Panc1 (cell line): ENCODE measurements around the gene CHMP1B. TPM values are rescaled to one million over a fixed set of nuclear protein-coding genes. Genes with fewer than 3 reads are reported as not detected.

Experiments
- ATAC-seq: fragments of 200-7000 bp; cut with Tn5 transposase; 2 replicates; pipeline ENCODE4 v1.9.1; 2020; ENCODE audit warnings: mild to moderate bottlenecking, moderate library complexity
- BruUV-seq: library from RNA; stranded (reverse); fragments of 400-500 nt; replicated peaks from 2 replicates; lab custom pipeline; 2021; lab: Mats Ljungman, UMichigan
- CTCF ChIA-PET: fragments of 300-600 bp; sonication (Branson Sonifier 250); formaldehyde crosslinking; loops from one replicate; lab custom pipeline; 2022; ENCODE audit warnings: antibody characterized with exemption; lab: Charles Lee
- POLR2A ChIA-PET: fragments of 300-600 bp; sonication (Branson Sonifier 250); formaldehyde crosslinking; loops from one replicate; lab custom pipeline; 2022; ENCODE audit warnings: antibody characterized with exemption; lab: Charles Lee
- DNase-seq: peaks from one replicate; pipeline ENCODE4 v3.0.0-alpha.2; 2010; ENCODE audit warnings: low read depth, low spot score
- H3K27ac ChIP-seq: 2 replicates; pipeline ENCODE4 v1.5.1; 2011; ENCODE audit warnings: mild to moderate bottlenecking, low read length, inconsistent platforms
- H3K27me3 ChIP-seq: fragments of 200-500 bp; sonication (Bioruptor generic); 2 replicates; pipeline ENCODE4 v1.6.0; 2014; ENCODE audit warnings: low read length, inconsistent platforms; ENCODE audit not compliant: control insufficient read depth, insufficient read depth
- H3K36me3 ChIP-seq: fragments of 200-500 bp; sonication (Bioruptor generic); 2 replicates; pipeline ENCODE4 v1.5.1; 2014; ENCODE audit warnings: inconsistent platforms, mild to moderate bottlenecking, low read length, moderate library complexity; ENCODE audit not compliant: control insufficient read depth, insufficient read depth
- H3K4me1 ChIP-seq: 2 replicates; pipeline ENCODE4 v1.5.1; 2011; ENCODE audit warnings: inconsistent platforms, mild to moderate bottlenecking, low read length, moderate library complexity; ENCODE audit not compliant: control insufficient read depth, insufficient read depth
- H3K4me3 ChIP-seq, 2 experiments: 2 replicates each; pipeline ENCODE4 v1.5.1; 2011 to 2012; ENCODE audit warnings: low read depth in 2 of 2, low read length in 2 of 2, mild to moderate bottlenecking in 2 of 2, inconsistent platforms in 1 of 2, moderate library complexity in 1 of 2
- H3K9me3 ChIP-seq: fragments of 200-500 bp; sonication (Bioruptor generic); 2 replicates; pipeline ENCODE4 v1.5.1; 2014; ENCODE audit warnings: low read depth, mild to moderate bottlenecking, inconsistent platforms, low read length, moderate library complexity; ENCODE audit not compliant: control insufficient read depth, insufficient read depth
- POLR2AphosphoS5 ChIP-seq: IDR thresholded peaks from 2 replicates; pipeline ENCODE4 v1.6.1; 2012; ENCODE audit warnings: mild to moderate bottlenecking, low read depth, low read length, moderate library complexity
- REST ChIP-seq, 2 experiments: IDR thresholded peaks; 2 replicates each; pipeline ENCODE4 v1.6.1; 2011 to 2012; ENCODE audit warnings: low read depth in 2 of 2, control low read depth in 1 of 2, low read length in 1 of 2, mild to moderate bottlenecking in 1 of 2, moderate library complexity in 1 of 2; ENCODE audit not compliant: insufficient read depth in 1 of 2
- SIN3A ChIP-seq: IDR thresholded peaks from 2 replicates; pipeline ENCODE4 v1.6.1; 2012; ENCODE audit warnings: low read depth, mild to moderate bottlenecking, low read length, moderate library complexity, borderline replicate concordance; ENCODE audit not compliant: insufficient read depth
- TCF7L2 ChIP-seq: IDR thresholded peaks from 2 replicates; pipeline ENCODE4 v1.6.1; 2011; ENCODE audit warnings: mild to moderate bottlenecking, low read depth, low read length, inconsistent platforms
- in situ Hi-C: cut with HindIII; loops from 2 replicates; pipeline ENCODE4 v1.10.0; 2016; ENCODE audit warnings: low sequenced_read_pairs, low pct_unique_long_range_greater_than_20kb
- intact Hi-C: fragments of 100-400 bp; cut with micrococcal nuclease; formaldehyde crosslinking; loops from one replicate; pipeline ENCODE4 v1.10.0; 2022; ENCODE audit not compliant: unreplicated experiment
- total RNA-seq: library from RNA; stranded (reverse); gene quantifications from one replicate; pipeline ENCODE4 v1.2.1, GENCODE V29; 2021; ENCODE audit not compliant: unreplicated experiment
- TF ChIP-seq, protein P1 (sequence below): fragments of 450-650 bp; IDR thresholded peaks from 2 replicates; pipeline ENCODE4 v1.5.1; 2017; ENCODE audit warnings: mild to moderate bottlenecking

Gene CHMP1B
- total RNA-seq, 1 experiment from 2014 or later: 17.1 TPM

- H3K4me3 ChIP-seq: no peak overlapping the region
- in situ Hi-C loops (no loop called here), intact Hi-C loops (no loop called here)
- H3K27me3 ChIP-seq: no peaks in the 10 kb centered on the region
- ChIA-PET POLR2A (no interaction called here), CTCF (no interaction called here)
- H3K4me1 ChIP-seq: no peaks in the 10 kb centered on the region
- no TSS peak for BruUV-seq
- no peak overlapping the region for H3K27ac ChIP-seq
- no peak for TF ChIP-seq SIN3A
- no peak for TF ChIP-seq TCF7L2
- no peak for TF ChIP-seq POLR2AphosphoS5
- TF ChIP-seq, protein P1, sequence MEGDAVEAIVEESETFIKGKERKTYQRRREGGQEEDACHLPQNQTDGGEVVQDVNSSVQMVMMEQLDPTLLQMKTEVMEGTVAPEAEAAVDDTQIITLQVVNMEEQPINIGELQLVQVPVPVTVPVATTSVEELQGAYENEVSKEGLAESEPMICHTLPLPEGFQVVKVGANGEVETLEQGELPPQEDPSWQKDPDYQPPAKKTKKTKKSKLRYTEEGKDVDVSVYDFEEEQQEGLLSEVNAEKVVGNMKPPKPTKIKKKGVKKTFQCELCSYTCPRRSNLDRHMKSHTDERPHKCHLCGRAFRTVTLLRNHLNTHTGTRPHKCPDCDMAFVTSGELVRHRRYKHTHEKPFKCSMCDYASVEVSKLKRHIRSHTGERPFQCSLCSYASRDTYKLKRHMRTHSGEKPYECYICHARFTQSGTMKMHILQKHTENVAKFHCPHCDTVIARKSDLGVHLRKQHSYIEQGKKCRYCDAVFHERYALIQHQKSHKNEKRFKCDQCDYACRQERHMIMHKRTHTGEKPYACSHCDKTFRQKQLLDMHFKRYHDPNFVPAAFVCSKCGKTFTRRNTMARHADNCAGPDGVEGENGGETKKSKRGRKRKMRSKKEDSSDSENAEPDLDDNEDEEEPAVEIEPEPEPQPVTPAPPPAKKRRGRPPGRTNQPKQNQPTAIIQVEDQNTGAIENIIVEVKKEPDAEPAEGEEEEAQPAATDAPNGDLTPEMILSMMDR: no peak
- TF ChIP-seq REST (IDR thresholded peaks at IDR 0.05; ENCODE audit: insufficient read depth in 1 of 2, low read depth in 2 of 2, low read length in 1 of 2): no peak
- ATAC-seq: no peak
- no peak for DNase-seq
- no peaks in the 10 kb centered on the region for H3K9me3 ChIP-seq
- no peaks in the 10 kb centered on the region for H3K36me3 ChIP-seq
Measured at GRCh38 chr18:11865071-11865470, 13.9 kb downstream of the CHMP1B start.

DNA sequence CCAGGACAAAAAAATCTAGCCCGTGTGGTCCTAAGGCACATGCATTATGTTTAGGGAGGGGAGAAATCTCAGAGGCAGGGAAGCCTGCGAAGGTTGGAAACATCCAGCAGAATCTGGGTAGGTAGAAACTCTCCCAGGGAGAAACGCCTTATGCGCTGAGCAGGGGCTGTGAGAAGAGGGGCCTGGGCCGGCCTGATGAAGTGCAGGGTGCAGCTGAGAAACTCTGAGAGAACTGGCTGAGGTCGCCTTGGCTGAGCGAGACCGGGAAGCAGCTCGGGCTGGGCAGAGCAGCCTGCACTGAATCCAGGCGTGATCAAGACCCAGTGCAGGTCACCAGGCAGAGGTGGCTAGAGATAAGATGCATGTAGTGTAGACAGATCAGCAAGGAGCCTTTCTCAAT lies 15.1 kb downstream of the CHMP1B start:
- Histone ChIP-seq H3K36me3 (no peaks in the 10 kb centered on the region), H3K9me3 (no peaks in the 10 kb centered on the region), H3K4me1 (no peaks in the 10 kb centered on the region), H3K4me3 (no peak overlapping the region), H3K27ac (no peak overlapping the region), H3K27me3 (no peaks in the 10 kb centered on the region)
- TF ChIP-seq TCF7L2 (no peak), POLR2AphosphoS5 (no peak)
- TF ChIP-seq, protein P1: no peak
- ChIA-PET POLR2A (no interaction called here), CTCF (no interaction called here)
- BruUV-seq: no TSS peak
- no peak for ATAC-seq
- no peak for DNase-seq
- in situ Hi-C loops: no loop called here
- intact Hi-C loops: no loop called here
